Activated CD8-positive, alpha-beta memory T cell treated with anti-CD3 and anti-CD28 coated beads, Interleukin-2, amount 50 U/mL, for 1 hour (primary cell): ENCODE data around the gene MTCL1.

Source experiments
- DNase-seq: peaks from one replicate; pipeline ENCODE4 v3.0.0-alpha.2; 2020; ENCODE audit errors: extremely low read depth

Gene MTCL1

DNA sequence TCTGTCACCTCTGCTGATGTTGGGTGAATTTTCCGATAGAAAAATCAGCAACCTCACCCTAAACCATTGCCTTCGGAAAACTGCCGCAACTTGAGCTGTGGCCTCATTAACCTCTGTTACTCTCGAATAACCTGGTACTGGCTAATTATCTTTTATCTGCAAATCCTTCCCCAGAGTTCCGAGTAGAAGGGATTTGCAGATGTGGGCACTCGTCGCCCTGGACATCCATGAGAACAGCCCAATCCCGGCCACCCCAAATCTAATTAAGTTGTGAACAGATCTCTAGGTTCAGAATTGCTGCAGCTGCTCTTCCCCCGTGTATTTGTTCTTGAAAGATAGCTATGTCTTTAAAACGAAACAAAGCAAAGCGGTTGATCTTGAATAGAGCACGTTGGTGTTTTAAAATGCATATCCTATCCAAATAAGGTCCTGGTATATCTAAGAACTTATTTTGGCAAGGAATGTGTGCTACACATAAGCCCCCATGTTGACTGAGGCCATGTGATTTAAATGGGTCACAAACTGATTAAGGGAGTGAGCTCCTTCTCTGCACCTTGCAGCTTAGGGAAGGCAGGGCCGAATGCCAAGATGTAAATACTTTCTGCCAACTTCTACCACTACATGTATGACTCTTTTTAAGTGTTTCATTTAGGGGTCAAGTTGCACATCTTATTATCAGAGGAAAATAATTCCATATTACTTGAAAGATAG, 88.2 kb downstream of the MTCL1 start:
- no peak for DNase-seq

DNA sequence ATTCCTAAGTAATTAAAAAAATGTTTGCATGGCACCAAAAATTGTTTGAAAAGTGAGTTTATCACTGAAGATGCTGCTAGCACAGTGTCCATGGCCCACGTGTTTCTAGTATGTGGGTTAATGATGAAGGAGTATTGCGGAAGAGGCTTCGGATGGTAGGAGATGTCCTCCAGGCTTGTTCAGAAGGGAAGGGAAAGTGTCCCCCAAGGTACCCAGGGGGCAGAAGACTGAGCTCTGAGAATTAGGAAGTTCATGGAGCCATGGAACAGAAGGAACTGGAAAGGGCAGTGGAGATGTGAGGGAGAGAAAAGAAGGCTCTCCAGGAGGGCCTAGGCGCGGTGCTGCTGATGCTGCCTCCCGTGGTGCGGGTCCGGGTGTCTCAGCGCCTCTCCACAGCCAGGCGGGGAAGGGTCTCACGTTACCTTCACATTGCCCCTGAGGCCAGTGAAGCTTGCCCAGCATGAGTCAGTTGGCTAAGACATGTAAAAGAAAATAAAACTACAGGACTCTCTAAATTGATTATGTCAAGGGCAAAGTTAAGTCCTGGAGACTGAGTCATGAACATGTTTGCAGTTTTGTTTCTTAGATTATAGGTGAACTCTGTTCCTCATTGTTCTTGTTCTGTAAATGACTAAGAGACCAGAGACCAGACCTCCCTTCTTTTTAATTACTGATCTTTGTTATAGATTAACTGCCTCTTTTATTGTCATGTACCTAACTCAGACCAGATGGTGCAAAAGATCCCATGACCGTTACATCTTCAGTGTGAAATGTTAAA, 89.0 kb downstream of the MTCL1 start:
- DNase-seq: no peak

DNA sequence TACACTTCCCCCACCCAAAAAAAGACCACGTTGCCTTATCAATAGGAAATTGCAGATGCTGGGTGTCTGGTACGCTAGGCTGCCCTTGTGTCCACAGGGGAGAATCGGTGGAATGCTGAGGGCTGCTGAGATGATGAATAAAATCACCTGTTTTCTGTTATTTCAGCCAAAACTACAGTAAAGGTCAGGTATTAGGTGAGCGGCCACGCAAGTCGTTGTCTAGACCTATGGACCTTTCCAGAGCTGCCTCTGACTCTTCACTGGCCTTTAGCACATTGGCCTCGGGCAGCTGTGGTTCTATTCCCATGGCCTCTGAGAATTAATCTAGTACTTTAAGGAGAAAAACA, 89.6 kb downstream of the MTCL1 start:
- no peak for DNase-seq

GRCh38 chr18:8795586-8796325, 90.4 kb downstream of the MTCL1 start:
- DNase-seq: no peak

- no peak for DNase-seq
Observed at GRCh38 chr18:8797206-8797605, 91.8 kb downstream of the MTCL1 start.

DNA sequence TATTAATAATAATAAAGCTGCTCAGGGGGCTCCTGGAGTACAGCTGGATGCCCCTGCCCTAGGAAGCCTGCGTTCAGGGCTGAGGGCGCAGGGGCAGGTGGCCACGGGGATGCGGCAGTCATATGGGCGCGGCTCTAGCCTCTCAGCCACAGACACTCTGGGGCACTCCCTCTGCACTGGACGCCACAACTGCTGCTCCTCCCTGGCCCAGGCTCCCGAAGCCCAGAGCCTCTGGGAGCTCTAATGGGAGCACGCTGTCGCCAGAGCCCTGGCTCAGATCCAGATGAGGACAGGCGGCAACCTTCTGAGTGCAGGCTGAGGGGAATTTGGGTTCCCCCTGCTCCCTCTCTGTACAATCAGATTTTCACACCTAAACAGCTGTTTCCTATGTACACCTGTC, 93.6 kb downstream of the MTCL1 start:
- no peak for DNase-seq

DNA sequence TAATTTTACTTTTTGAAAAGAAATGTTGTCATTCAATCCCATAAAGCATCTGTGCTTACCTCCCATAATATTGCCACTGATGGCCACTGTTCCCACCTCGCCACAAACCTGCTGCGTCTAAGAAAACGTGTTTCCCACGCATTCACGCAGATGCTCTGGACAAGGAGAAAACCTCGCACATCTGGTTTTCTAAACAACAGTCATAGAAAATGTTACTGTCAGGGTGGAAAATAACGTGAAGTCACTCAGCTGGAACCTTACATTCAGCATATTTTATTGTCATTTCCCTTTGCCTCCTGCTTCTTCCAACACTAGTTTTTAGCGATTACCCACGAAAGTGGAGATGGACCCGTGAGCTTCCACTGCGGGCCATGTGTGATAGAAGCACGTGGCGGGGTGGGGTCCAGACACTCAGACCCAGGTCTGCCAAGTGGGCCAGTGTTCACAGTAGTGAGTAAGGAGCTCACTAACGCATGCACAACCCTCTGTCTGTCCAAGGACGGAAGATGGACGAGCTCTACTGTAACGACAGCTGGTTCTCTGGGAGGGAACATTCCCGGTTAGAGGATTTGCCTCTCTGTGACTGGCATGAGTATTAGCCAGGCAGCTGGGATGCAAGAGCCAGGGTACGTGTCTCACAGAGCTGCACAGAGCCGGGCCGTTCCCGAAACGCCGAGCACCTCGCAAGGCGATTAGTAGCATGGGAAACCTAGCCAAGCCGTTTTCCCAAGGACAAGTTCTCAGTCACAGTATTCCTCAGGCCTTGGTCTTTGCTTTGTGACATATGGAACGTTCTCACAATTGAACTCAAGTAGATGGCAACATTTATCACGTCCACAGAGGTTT, 94.5 kb downstream of the MTCL1 start:
- DNase-seq: no peak

DNA sequence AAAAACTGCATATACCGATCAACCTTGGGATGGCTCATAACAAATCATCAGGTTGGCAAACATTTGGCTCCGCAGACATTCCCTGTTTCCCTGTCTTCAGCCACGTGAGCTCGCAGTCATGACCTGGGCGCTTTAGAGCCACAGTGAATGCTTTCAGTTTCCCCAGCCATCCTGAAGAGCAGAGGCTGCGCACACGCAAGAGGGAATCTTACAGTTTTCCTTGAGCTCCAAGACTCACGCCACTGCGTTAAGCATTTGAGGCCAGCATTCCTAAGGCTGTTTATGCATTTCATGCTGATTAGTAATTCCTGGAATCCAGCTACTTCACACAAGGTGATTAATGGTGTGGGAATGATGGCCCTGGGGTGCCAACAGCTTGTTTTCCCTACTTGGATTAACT, 95.1 kb downstream of the MTCL1 start:
- DNase-seq: no peak

GRCh38 chr18:8800876-8801262, 95.5 kb downstream of the MTCL1 start:
- no peak for DNase-seq

DNA sequence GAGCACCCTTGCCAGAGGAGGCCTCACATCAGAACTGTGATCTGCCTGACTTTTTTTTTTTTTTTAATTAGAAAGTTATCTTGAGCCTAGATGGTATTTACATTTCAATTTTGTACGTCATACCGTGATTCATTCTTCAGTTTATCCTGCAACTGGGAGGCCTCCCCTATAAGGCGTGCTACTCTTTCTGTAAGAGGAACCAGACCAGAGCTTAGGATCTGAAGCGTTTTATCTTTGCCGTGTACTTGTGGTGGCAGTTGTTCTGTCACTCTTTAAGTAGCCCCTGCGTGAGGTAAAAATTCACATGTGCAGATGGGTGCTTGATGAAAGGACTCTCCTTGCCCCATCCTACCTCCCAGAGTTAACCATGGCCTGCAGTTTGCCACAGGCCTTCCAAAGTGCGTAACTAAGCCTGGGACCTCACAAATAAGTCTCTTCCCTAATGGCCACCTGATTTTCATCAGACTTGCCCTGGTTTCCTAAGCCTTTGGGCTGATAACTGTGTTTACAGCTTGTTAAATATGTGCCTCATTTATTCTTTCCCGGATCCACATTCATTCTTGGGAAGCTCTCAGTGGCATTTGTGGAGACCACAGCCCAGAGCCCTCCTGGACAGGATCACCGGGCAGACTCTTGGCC, 96.0 kb downstream of the MTCL1 start:
- no peak for DNase-seq

- no peak for DNase-seq
Observed at GRCh38 chr18:8802017-8802672, 96.8 kb downstream of the MTCL1 start.

DNA sequence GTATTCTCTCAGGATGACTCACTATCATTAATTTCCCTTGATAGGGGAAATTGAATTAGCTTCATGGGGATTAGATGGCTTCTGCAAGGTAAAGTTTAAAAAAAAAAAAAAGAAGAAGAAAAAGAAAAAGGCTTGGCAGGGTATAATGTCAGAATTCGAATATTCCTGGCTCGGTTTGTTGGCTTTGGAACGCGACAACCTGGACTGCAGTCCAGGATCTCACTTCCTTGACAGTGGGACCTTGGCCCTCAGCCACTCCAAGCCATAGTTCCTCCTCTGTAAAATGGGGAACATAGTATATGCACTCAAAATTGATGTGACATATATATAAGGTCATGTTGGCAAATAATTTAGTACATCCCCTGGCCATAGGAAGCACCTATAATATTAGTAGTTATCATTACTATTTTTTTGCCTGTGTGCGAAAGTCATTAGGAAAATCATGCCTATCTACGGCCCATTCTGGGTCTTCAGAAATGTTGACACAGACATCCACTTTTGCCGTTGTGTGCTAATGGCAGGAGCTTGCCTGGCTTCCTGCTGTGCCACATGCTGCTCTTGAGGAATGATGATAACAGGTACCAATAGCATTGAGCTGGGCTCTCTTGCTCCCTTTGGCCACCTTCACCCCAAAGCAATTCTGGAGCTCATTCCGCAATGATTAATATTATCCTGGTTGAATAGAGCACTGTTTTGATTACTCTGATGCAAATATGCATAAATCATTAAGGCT, 97.9 kb downstream of the MTCL1 start:
- no peak for DNase-seq

- no peak for DNase-seq
Observed at GRCh38 chr18:8803957-8804356, 98.6 kb downstream of the MTCL1 start.

DNA sequence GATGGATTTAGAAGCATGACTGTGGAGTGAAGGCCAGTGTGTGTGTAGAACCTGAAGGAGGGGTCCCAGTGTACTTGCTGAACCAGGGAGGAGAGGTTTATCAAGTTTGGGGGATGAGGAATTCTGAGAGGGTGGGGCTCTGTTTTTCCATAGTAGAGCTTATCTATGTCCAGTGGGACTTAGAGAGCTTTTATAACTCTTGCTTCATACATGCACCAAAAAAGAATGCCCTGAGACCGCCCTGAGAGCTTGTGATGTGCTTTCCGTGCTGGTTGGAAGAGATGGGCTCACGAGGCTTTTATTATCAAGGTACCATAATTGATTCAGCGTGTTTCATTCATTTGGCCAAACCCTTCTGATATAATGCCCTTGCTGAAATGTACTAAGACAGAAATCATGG, 100.2 kb downstream of the MTCL1 start:
- no peak for DNase-seq

- DNase-seq: no peak
Observed at GRCh38 chr18:8806100-8806797, 100.9 kb downstream of the MTCL1 start.

- DNase-seq: no peak
Observed at GRCh38 chr18:8806798-8807487, 101.6 kb downstream of the MTCL1 start.

GRCh38 chr18:8807488-8807805, 102.1 kb downstream of the MTCL1 start:
- no peak for DNase-seq

- DNase-seq: no peak
Observed at GRCh38 chr18:8808001-8808400, 102.6 kb downstream of the MTCL1 start.

DNA sequence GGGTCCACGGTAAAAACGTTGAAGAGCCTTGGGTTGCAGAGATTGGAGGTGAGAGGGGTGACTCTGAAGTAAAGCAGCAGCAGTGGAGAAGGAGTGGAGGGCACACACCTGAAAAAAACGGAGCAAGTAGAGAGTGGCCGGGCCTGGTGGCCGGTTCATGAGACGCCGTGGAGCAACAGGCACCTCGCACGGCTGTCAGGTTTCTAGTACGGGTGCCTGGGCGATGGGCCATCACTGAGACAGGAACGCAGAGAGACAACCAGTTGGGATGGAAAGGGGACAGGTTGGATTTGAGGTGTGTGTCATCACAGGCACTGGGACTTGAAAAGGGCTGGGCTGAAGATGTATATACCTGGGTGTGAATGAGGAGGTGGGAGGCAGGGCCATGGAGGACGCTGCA, 104.2 kb downstream of the MTCL1 start:
- DNase-seq: no peak
